Prostate gland (tissue), 2 donors: ENCODE data around the gene CDR2.

ENCODE experiments used
- POLR2AphosphoS5 ChIP-seq: sonication (generic); formaldehyde crosslinking; IDR thresholded peaks from one replicate; pipeline ENCODE4 v1.6.1; 2017; ENCODE audit warnings: antibody characterized with exemption
- TF ChIP-seq, protein P1 (sequence below), 4 experiments: fragments of 200-600 bp in 2 of 4; fragments of 450-650 bp in 2 of 4; sonication (generic) in 2 of 4; IDR thresholded peaks; 1 replicate in 3 of 4; 2 replicates in 1 of 4; pipeline ENCODE4 v1.5.1; 2016 to 2019; ENCODE audit warnings: antibody characterized with exemption in 4 of 4, mild to moderate bottlenecking in 2 of 4, moderate library complexity in 2 of 4

- TF ChIP-seq, protein P1, sequence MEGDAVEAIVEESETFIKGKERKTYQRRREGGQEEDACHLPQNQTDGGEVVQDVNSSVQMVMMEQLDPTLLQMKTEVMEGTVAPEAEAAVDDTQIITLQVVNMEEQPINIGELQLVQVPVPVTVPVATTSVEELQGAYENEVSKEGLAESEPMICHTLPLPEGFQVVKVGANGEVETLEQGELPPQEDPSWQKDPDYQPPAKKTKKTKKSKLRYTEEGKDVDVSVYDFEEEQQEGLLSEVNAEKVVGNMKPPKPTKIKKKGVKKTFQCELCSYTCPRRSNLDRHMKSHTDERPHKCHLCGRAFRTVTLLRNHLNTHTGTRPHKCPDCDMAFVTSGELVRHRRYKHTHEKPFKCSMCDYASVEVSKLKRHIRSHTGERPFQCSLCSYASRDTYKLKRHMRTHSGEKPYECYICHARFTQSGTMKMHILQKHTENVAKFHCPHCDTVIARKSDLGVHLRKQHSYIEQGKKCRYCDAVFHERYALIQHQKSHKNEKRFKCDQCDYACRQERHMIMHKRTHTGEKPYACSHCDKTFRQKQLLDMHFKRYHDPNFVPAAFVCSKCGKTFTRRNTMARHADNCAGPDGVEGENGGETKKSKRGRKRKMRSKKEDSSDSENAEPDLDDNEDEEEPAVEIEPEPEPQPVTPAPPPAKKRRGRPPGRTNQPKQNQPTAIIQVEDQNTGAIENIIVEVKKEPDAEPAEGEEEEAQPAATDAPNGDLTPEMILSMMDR (IDR thresholded peaks at IDR 0.05): no peak
- no peak for TF ChIP-seq POLR2AphosphoS5
These were observed 7.0 kb upstream of the CDR2 start for GRCh38 chr16:22381392-22381791.
